HTR-8/SVneo (cell line): ENCODE results near the gene SHISA6.

Source experiments
- DNase-seq: peaks from one replicate; pipeline ENCODE4 v3.0.0; 2011; ENCODE audit warnings: low spot score, mixed read lengths; ENCODE audit not compliant: insufficient read length
- FAIRE-seq: peaks from 2 replicates; lab custom pipeline; 2011; peaks lifted over from hg19 to GRCh38; lab: Jason Lieb, UNC

SHISA6 gene

DNA sequence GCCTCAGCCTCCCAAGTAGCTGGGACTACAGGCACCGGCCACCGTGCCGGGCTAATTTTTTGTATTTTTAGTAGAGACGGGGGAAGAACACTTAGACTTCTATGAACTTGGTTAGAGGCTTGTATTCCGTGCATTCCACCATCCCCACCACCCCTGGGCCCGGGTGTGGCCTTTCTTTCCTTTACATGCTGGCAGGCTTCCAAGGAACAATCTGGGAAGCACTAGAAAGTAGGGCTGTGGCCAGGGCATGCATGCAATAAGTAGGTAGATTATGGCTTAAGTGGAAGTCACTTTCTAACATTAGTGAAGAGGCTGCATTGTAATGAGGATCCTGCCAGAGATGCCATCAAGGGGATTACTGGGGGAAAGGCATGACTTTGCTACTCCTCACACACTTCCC, 171.6 kb downstream of the SHISA6 start:
- FAIRE-seq, result no peak
- DNase-seq, result no peak

DNA sequence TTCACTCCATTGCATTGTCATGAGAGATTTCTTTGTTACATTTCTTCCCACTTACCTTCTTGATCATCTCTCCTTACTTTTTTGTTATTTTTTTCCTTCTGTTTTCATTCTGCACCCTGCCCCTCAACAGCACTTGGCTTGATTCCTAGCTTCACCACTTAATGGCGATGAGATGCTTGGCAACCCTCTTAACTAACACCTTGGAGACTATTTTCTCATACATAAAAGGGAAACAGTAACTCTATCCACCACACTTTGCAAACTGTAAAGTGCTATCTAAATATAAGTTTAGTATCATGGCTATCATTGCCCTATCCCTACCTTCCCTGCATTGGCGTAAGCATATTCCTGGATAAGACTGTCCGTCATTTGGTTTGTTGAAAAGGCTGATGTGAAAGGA, 177.3 kb downstream of the SHISA6 start:
- no peak for DNase-seq
- no peak for FAIRE-seq

DNA sequence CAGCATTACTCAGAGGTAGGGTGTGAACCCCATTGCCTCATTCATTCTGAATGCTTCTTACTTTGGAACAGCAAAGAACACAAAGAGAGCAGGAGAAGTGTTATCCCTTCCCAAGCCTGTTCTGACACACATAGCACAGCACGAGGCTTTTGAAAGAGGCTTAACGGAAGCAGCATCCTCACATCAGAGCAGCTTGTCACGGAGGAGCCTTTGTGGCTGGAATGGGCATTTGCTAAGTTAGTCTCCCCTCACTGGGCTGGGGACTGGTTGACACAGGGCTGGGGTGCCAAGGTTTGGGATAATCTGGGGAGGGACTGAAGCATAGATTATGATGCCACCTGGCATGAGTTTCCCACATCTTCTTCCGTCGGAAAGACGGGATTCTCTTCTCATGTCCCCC, 189.7 kb downstream of the SHISA6 start:
- no peak for FAIRE-seq
- no peak for DNase-seq

DNA sequence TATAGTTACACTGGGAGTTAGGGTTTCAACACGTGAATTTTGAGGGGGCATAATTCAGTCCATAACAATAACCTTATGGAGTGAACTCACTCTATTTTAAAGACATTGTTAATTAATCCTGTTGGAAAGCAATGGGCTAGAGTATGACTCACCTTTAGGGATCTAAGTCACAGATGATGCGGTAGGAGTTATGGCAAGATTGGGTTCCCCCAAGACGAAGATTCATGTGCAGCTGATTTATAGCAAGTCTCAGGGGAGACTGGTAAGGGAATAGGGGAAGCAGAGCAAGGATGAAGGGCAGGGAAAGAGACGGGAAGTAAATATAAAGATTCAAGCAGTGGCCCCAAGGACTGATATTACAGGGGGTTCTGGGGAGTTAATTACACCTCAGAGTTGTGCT, 197.7 kb downstream of the SHISA6 start:
- DNase-seq, result no peak
- no peak for FAIRE-seq

DNA sequence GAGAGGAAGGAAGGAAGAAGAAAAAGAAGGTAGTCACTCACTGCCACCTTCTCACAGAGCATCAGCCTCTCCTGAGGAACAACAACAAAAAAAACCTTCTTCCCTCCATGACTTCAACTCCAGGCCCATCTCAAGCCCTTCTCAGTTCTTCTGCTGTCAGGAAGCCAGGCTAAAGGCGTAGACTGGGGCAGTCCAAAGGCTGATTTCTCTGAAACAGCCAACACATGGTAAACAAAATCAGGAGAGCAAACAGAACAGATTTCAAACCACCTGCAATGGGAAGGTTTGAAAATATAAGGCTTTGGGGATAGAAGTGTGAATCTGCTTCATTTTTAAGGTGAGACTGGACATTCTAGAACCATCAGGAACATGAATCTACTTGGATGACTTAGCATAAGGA, 200.0 kb downstream of the SHISA6 start:
- no peak for FAIRE-seq
- DNase-seq, result no peak

DNA sequence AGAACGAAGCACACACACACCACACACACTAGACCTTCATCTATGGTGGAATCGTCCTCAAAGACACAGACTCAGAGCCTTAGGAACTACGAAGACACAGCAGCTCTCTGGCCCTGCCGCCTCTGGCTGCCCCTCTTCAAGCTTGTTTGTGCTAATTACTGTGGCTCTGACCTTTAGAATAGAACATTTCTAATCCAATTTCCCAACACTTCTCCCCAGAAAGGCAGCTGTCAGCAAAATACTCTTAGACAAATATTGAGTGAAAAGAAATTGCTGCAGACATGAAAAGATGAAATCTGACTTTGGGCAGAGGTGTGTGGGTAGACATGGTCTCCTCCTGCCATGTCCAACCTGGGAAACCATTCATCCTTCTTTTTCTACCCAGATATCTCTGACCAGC, 205.3 kb downstream of the SHISA6 start:
- FAIRE-seq, result no peak
- DNase-seq, result no peak

DNA sequence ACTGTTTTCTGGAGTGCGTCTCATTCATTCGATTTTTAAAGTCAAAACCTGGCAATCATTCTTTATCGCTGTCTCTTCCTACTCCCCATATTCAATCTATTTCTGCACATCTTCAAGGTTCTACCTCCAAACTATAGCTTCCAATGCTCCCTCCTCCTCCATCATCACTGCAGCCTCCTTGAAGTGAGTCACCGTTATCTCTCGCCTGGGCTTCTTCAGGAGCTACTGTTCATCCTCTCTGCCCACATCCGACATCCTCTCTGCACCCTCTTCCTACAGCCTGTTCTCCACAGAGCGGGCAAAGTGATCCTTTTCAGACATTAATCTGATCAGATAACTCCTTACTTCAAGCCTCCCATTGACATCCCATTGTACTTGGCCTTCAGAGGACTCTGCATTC, 213.1 kb downstream of the SHISA6 start:
- no peak for DNase-seq
- no peak for FAIRE-seq

DNA sequence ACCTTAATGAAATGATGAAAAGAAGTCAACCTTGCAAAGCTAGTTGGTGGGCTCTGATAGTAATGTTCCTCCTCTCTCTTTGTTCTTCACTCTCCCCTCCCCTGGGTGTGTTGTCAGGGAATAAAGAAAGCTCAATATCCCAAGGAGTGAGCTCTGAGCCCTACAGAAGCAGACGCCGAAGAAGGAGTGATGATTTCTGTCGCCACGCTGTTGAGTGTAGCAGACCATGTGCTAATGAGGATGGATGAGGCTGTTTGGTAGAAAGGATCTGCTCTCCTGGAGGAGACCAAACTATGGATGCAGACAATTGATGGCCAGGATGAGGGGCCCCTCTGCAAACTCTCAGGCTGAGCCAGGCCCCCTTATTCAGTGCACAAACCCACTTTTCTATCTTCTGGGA, 217.3 kb downstream of the SHISA6 start:
- no peak for DNase-seq
- FAIRE-seq, result no peak

DNA sequence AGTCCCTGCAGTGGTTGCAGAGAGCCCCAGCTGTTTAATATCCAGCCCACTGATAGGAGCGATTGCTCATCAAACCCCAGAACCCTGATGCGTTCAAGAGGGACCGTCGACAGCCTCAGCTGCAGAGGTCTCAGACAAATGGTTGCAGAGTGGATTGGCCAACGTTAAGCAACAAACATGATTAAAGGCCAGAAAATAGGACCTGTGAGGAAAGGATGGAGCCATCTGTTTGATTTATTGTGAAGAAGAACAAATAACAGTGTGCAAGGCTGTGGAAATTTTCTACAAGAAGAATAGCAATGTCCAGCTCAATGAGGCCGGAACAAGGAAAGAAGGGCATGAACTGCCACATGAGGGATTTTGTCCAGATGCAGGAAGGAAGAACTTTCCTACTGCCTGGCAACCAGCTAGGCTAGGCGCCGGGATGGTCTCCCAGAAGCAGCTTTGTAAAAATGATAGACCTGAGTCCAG, 218.9 kb downstream of the SHISA6 start:
- FAIRE-seq (no peak), DNase-seq (no peak)

DNA sequence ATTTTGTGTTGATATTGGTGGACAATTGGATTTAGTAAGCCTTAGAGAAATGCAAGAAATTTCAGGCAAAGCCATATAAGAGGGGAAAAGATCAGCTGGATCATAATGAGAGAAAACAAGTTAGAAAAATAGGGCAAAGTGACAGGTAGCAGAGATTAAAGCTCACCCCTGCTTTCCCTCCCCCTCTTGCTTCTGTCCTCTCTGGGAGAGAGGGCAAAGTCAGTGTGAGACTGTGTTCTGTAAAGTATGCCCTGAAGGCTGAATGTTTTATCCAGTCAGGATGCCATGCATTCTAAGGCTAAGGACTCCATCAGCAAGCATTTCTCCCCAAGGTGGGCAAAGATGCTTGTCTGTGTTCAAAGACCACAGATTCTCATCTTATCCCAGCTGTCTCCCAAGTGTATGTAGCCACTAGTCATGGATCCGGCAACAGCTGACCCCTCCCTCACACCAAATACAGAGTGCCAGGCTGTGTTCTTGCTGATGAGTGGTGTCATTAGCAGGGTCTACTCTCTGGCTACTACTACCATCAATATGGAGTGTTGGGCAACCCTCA, 221.1 kb downstream of the SHISA6 start:
- no peak for FAIRE-seq
- no peak for DNase-seq

DNA sequence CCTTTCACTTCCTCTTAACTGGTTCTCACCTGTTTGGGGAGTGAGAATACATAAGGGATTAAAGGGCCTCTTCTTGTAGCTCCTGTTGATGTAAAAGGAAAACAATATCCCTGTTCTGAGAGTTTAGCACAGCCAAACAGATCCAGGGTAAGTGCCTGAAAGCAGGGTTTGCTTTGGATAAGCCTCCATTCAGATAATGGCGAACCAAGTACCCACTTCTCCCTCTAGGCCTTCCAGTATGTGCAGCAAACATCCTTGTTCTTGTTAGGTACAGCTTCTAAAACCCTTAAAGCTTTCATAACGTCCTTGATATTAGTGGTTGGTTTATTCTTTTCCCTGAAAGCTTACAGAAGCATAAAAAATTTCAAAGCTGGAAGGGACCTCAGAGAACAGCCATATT, 226.6 kb downstream of the SHISA6 start:
- no peak for FAIRE-seq
- no peak for DNase-seq

DNA sequence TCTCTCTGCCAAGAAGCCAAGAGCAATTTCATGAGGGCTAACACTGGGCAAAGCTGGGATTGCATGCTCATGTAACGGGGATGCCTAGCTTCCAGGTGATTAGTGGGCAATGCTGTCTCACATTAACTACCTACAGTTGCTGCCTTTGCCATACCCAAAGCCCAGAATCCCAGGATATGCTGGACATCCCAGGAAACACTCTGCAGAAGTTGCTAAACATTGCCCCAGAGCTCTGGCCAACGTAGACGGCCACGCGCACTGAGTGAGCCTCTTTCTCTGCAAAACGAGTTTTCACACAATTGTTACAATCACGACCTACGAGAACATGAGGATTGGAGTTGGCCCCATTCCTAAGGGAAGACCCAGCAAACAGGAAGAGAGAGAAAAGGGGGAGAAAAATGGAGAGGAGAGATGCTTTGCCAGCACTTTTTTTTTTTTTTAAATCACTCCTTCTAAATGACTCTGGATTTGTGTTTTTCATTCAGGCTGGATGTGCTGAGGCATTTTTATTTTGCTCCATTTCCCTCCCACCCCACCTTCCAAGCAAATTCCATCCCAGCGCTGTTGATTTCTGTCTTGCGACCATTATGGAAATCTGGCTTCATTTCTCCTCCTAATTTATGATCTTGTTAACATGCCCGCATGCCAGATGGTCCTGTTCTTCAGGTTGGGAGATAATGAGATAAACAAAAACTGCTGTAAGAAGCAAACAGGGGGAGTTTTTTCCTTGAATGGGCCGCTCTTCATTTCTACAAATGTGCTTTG, 244.5 kb downstream of the SHISA6 start:
- DNase-seq, result no peak

DNA sequence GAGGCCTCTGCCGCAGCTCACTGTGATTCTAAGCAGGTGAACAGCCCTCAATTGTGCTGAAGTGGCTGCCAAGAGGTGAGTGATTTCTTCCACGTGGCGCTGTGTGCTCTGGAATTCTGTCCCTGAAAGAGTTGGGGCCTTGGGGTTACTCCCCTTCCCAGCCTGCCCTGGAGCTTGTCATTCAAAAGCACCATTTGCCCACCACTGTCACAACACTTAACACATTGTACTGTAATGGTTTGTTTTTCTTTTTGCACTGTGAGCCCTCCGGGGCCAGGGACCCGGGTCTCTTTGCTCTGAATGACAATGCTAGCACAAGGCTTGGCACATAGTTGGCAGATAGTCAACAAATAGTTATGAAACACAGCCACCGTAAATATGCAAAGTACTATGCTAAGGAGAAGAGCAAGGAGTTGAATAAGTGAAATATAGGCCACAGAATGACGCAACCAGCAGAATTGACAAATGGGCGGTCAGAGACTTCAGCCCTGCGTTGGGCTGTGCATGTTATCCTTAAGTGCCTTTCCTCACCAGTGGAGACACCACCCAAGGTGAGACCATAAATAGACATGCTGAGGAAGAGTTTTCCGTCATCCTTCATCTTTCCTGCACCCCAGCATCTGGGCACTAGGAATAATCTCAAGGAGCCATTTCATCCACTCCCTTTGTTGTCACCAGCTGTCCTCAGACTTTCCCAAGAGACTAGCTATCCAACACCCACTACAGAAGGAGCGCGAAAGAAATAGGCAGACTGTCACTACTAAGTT, 245.3 kb downstream of the SHISA6 start:
- FAIRE-seq (no peak), DNase-seq (no peak)

More for the DNA sequence above, 244.5 kb downstream of the SHISA6 start:
- no peak for FAIRE-seq

DNA sequence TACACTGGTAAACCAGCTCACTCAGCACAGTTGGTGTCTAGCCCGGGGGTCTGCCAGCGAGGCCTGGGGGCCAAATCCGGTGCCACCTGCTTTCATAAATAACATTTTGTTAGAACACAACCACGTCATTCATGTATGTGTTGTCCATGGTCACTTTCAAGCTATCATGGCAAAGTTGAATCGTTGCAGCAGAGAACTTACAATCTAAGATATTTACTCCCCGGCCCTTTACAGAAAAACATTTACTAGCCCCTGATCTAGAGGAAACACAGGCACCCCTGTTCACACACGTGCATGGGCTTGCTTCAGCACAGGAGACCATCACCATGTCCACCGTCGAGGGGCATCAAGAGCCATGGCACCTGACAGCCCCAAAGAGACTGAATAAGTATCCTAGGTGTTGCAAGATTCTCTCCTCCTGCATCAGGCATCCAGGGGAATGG, 245.9 kb downstream of the SHISA6 start:
- FAIRE-seq, result no peak
- DNase-seq, result no peak

DNA sequence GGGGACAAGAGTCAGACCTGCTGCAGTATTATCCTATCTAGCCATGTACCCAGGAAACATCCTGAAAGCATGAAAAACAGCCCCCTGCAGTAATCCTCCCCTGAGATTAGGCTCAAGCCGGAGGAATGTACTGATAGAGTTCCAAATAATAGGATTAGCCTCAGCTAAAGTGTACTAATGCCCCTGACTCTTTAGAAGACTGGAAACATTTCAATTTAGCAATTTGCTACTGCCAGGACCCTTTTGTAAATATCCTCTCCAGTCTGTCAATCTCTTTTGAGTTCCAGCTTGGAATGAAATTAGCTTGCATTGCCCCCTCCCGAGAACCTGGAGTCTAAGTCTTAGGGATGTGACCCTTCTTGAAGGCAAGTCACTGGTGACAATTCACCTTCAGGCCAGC, 246.5 kb downstream of the SHISA6 start:
- FAIRE-seq (no peak), DNase-seq (no peak)

DNA sequence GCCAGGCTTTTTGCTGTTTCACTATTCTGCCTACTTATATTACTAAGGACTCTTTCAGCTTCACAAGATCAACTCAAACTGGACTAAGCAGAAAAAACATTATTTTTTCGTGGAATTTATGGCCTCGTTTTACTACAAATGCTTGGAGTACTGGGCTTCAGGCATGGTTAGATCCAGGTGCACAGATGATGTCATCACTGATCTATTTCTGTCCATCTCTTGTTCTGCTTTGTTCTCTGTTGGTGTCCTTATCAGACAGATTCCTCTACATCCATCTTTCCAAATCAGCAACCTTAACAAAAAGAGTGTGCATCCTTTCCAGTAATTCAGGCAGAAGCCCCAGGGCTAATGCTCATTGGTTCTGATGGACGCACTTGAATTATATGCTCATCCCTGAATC, 247.4 kb downstream of the SHISA6 start:
- FAIRE-seq (no peak), DNase-seq (no peak)

DNA sequence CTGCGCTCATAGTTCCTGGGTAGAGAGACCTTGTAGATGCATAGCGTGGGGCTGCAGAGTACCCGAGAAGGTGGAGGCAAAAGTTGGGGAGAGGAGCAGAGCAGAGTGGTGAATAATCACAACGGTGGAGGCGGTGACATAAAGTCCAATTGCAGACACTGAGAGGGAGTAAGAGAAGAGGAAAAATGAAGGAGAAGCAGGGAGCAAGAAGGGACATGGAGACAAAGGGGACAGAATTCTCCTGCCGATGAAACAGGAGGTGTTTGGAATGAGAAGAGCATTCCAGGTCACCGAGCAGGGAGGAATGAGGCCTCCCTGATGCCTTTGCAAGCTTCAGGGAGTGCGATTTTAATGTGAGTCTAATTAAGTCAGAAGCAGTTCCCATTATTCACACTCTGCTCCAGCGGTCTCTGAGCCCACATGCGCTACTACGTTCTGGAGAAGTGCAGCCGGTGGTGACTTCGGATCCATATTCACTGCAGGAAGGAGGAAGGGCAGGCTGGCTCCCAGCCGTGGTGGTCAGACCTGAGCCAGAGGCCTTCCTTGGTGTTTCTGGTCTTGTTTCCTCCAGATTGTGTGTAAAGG, 249.2 kb downstream of the SHISA6 start:
- DNase-seq (no peak), FAIRE-seq (no peak)

DNA sequence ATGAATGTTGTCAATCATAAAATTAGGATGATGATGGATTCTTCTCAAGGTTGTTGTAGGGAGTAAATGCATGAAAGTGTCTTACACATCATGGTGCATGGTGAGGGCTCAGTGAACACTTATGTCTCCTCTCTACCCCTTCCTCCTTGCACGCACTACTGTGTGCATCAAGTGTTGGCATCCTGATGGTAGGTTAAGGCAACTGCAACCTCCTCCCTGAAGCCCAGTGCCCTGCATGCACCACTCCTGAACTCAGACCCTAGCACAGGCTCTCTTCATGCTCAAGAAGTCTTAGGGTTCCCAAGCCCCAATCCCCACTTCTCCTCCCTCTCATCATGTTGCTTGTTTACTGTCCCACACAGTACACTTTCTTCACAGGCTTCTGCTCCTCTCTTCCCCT, 251.5 kb downstream of the SHISA6 start:
- DNase-seq, result no peak
- no peak for FAIRE-seq

DNA sequence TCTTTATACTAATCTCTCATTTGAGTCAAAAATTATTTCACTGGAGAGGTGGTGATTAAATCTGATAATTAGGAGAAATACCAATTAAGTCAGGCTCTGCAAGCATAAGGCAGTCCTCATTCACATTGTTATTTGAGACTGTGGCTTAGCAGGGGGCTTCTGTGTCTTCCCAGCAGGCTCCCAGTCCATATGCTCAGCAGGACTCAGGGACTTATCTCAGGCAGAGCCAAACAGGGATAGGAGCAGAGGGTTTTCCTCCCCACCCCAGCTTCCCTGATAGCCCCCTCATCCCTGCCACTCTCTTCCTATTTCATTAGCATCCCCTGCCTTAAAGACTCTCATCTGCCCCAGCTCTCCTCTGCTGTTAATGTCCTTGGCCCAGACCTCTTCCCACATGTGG, 252.9 kb downstream of the SHISA6 start:
- DNase-seq (no peak), FAIRE-seq (no peak)

DNA sequence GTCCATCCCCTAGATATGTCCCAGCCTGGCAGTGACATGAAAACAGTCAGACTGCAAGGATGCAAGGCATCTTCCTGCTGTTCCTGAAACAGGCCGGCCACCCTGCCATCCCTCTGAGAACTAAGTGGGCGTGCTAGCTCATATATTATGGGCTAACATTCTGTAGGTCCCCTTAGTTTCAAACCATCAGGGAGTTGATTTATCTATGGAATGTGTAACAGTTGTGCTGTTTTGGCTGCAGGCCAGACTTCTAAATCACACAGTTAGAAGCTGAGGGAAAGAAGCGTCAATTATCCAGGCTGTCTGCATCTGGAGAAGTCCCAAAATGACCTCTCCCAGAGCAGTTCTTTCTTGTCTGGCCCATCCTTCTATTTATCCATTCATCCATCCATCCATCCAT, 254.6 kb downstream of the SHISA6 start:
- DNase-seq (no peak), FAIRE-seq (no peak)

DNA sequence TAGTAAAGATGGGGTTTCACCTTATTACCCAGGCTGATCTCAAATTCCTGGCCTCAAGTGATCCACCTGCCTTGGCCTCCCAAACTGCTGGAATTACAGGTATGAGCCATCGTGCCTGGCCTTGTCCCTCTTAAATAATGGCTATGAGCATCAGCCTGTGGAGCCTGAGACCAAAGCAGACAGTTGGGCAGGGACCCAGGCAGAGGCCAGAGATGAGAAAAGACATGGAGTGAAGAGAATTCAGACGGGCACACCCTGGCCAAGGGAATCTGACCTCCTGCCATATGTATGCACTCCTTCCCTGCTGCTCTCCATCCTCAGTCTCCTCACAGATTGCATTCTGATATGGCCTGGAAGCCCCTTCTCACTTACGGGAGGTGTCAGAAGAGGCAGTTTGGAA, 258.9 kb downstream of the SHISA6 start:
- FAIRE-seq, result no peak
- no peak for DNase-seq
